Stimulated activated CD8-positive, alpha-beta memory T cell treated with anti-CD3 and anti-CD28 coated beads, Interleukin-4, amount 100 ng/mL, for 48 hours (primary cell): ENCODE results near the gene ANAPC4.

Source experiments
- DNase-seq: peaks from one replicate; pipeline ENCODE4 v3.0.0-alpha.2; 2020

The ANAPC4 gene

GRCh38 chr4:25379591-25379990 is 2.5 kb downstream of the ANAPC4 start:
- no peak for DNase-seq

GRCh38 chr4:25383647-25384046 is 6.6 kb downstream of the ANAPC4 start:
- no peak for DNase-seq

- no peak for DNase-seq
Observed at GRCh38 chr4:25386926-25387325, 9.9 kb downstream of the ANAPC4 start.

GRCh38 chr4:25397305-25397704 is 20.2 kb downstream of the ANAPC4 start:
- no peak for DNase-seq

- no peak for DNase-seq
Observed at GRCh38 chr4:25399510-25399909, 22.4 kb downstream of the ANAPC4 start.

GRCh38 chr4:25401066-25401465 is 24.0 kb downstream of the ANAPC4 start:
- DNase-seq = no peak

- no peak for DNase-seq
Observed at GRCh38 chr4:25402521-25402920, 25.5 kb downstream of the ANAPC4 start.

GRCh38 chr4:25403699-25404098 is 26.6 kb downstream of the ANAPC4 start:
- DNase-seq = no peak

- DNase-seq = no peak
Observed at GRCh38 chr4:25405453-25405852, 28.4 kb downstream of the ANAPC4 start.

- no peak for DNase-seq
Observed at GRCh38 chr4:25406081-25406692, 29.1 kb downstream of the ANAPC4 start.

GRCh38 chr4:25410820-25411529 is 33.9 kb downstream of the ANAPC4 start:
- no peak for DNase-seq

- no peak for DNase-seq
Observed at GRCh38 chr4:25413261-25413660, 36.2 kb downstream of the ANAPC4 start.

GRCh38 chr4:25417014-25417413 is 40.0 kb downstream of the ANAPC4 start:
- no peak for DNase-seq

GRCh38 chr4:25420931-25421330 is 43.9 kb downstream of the ANAPC4 start:
- no peak for DNase-seq

- DNase-seq = no peak
Observed at GRCh38 chr4:25421816-25422525, 44.9 kb downstream of the ANAPC4 start.

GRCh38 chr4:25423548-25423947 is 46.5 kb downstream of the ANAPC4 start:
- DNase-seq = no peak

- DNase-seq = no peak
Observed at GRCh38 chr4:25424539-25425228, 47.6 kb downstream of the ANAPC4 start.

GRCh38 chr4:25425361-25425760 is 48.3 kb downstream of the ANAPC4 start:
- no peak for DNase-seq

GRCh38 chr4:25427871-25428270 is 50.8 kb downstream of the ANAPC4 start:
- no peak for DNase-seq

- no peak for DNase-seq
Observed at GRCh38 chr4:25430630-25431029, 53.6 kb downstream of the ANAPC4 start.

GRCh38 chr4:25433966-25434827 is 57.1 kb downstream of the ANAPC4 start:
- no peak for DNase-seq

GRCh38 chr4:25437926-25438325 is 60.9 kb downstream of the ANAPC4 start:
- no peak for DNase-seq
